Epithelial cell of esophagus (primary cell): ENCODE measurements around the gene ZNF470.

ENCODE experiments used
- DNase-seq: peaks from one replicate; pipeline ENCODE4 v3.0.0; 2010; ENCODE audit warnings: low read depth
- H3K4me3 ChIP-seq: 2 replicates; pipeline ENCODE4 v1.5.1; 2011; ENCODE audit warnings: mild to moderate bottlenecking, low read length, control low read depth
- CTCF ChIP-seq: IDR thresholded peaks from 2 replicates; pipeline ENCODE4 v1.5.1; 2011; ENCODE audit warnings: low read depth, mild to moderate bottlenecking, low read length, control low read depth, inconsistent platforms; ENCODE audit not compliant: insufficient read depth; ENCODE audit errors: missing control alignments

Gene ZNF470

GRCh38 chr19:56623006-56623405, 55.7 kb downstream of the ZNF470 start:
- no peak for TF ChIP-seq CTCF
- H3K4me3 ChIP-seq: no peak overlapping the region
- DNase-seq: no peak

GRCh38 chr19:56625708-56626107, 58.4 kb downstream of the ZNF470 start:
- no peak overlapping the region for H3K4me3 ChIP-seq
- no peak for DNase-seq
- TF ChIP-seq CTCF: no peak

- no peak for DNase-seq
- no peak overlapping the region for H3K4me3 ChIP-seq
Measured at GRCh38 chr19:56633021-56633420, 65.8 kb downstream of the ZNF470 start.

GRCh38 chr19:56637976-56638555, 70.8 kb downstream of the ZNF470 start:
- H3K4me3 ChIP-seq: no peak overlapping the region

More at GRCh38 chr19:56633021-56633420, 65.8 kb downstream of the ZNF470 start:
- no peak for TF ChIP-seq CTCF

More at GRCh38 chr19:56637976-56638555, 70.8 kb downstream of the ZNF470 start:
- TF ChIP-seq CTCF: no peak
- peak; percentile 84 for DNase-seq
